ENCODE results near the gene TDRKH.

GRCh38 chr1:151838222-151839081 lies 48.2 kb upstream of the TDRKH start:
- no peak for TF ChIP-seq POLR2A (IDR thresholded peaks at IDR 0.05; ENCODE audit: low read length)
- TF ChIP-seq GATA1 (IDR thresholded peaks at IDR 0.05; ENCODE audit: low read depth, low read length): no peak
